HepG2 (cell line): ENCODE results near the gene LDB3. TPM values are rescaled to one million over a fixed set of nuclear protein-coding genes. Genes with fewer than 3 reads are reported as not detected.
A peak's percentile ranks its signal among the peaks of the same experiment; 100 is the strongest.

Experiments
- ATAC-seq: fragments of 200-7000 bp; cut with Tn5 transposase; 3 replicates; pipeline ENCODE4 v1.9.1; 2020; ENCODE audit warnings: mild to moderate bottlenecking, moderate library complexity
- BruUV-seq: library from RNA; stranded (reverse); fragments of 400-500 nt; replicated peaks from 2 replicates; lab custom pipeline; 2021; lab: Mats Ljungman, UMichigan
- CTCF ChIA-PET: fragments of 300-600 bp; formaldehyde crosslinking; extraction: SDS; loops from one replicate; lab custom pipeline; 2021; ENCODE audit warnings: low total read pairs, inconsistent platforms, low intra/inter-chr PET ratio; lab: Yijun Ruan, JAX
- POLR2A ChIA-PET: fragments of 350-600 bp; sonication (Branson Sonifier 250); formaldehyde crosslinking; loops from one replicate; lab custom pipeline; 2020; ENCODE audit warnings: antibody characterized with exemption, inconsistent platforms; lab: Yijun Ruan, JAX
- DNase-seq: peaks from one replicate; pipeline ENCODE4 v3.0.0-alpha.2; 2015; ENCODE audit warnings: low spot score
- FAIRE-seq: peaks from 3 replicates; lab custom pipeline; 2011; peaks lifted over from hg19 to GRCh38; lab: Jason Lieb, UNC
- H2AFZ ChIP-seq: one replicate; pipeline ENCODE4 v1.6.1; 2011; ENCODE audit warnings: low read length, inconsistent platforms
- H3K27ac ChIP-seq: fragments of 300-600 bp; 3 replicates; pipeline ENCODE4 v1.8.0; 2011; ENCODE audit warnings: mixed run types, mild to moderate bottlenecking, mixed read lengths, low read length, inconsistent platforms; ENCODE audit not compliant: insufficient read depth; ENCODE audit errors: extremely low read length
- H3K27me3 ChIP-seq, 2 experiments: fragments of 200-600 bp in 1 of 2; 2 replicates in 1 of 2; 3 replicates in 1 of 2; pipeline versions ENCODE4 v1.6.0 to v1.8.0; 2011; ENCODE audit warnings: low read length in 2 of 2, mild to moderate bottlenecking in 2 of 2, moderate library complexity in 2 of 2, inconsistent platforms in 1 of 2; ENCODE audit not compliant: insufficient read depth in 2 of 2, control insufficient read depth in 1 of 2
- H3K36me3 ChIP-seq, 2 experiments: fragments of 200-600 bp in 1 of 2; replicated peaks in 1 of 2; 2 replicates in 1 of 2; 3 replicates in 1 of 2; pipeline versions ENCODE4 v1.5.1 to v1.8.0; 2011; ENCODE audit warnings: low read length in 2 of 2, inconsistent platforms in 1 of 2; ENCODE audit not compliant: insufficient read depth in 2 of 2, control insufficient read depth in 1 of 2
- H3K4me1 ChIP-seq: 2 replicates; pipeline ENCODE4 v1.5.1; 2012; ENCODE audit warnings: low read length, inconsistent platforms; ENCODE audit not compliant: insufficient read depth
- H3K4me2 ChIP-seq: 2 replicates; pipeline ENCODE4 v1.6.0; 2011; ENCODE audit warnings: low read depth, low read length, inconsistent platforms
- H3K4me3 ChIP-seq, 3 experiments: fragments of 200-600 bp in 1 of 3; sonication (generic), shearing (Covaris generic) in 1 of 3; replicated peaks in 1 of 3; 2 replicates each; pipeline ENCODE4 v1.5.1; 2011 to 2016; ENCODE audit warnings: low read length in 3 of 3, inconsistent platforms in 2 of 3, low read depth in 2 of 3, mild to moderate bottlenecking in 2 of 3, control low read depth in 1 of 3, mixed read lengths in 1 of 3; ENCODE audit not compliant: insufficient read depth in 1 of 3
- H3K79me2 ChIP-seq: one replicate; pipeline ENCODE4 v1.6.1; 2011; ENCODE audit warnings: low read length, inconsistent platforms; ENCODE audit not compliant: insufficient read depth
- H3K9ac ChIP-seq: 2 replicates; pipeline ENCODE4 v1.6.0; 2011; ENCODE audit warnings: mild to moderate bottlenecking, low read depth, low read length, inconsistent platforms; ENCODE audit not compliant: insufficient read depth
- H3K9me3 ChIP-seq: 2 replicates; pipeline ENCODE4 v1.5.1; 2012; ENCODE audit warnings: mild to moderate bottlenecking, low read length
- H4K20me1 ChIP-seq: 2 replicates; pipeline ENCODE4 v1.6.0; 2011; ENCODE audit warnings: inconsistent platforms, mild to moderate bottlenecking, low read length, moderate library complexity; ENCODE audit not compliant: insufficient read depth
- IKZF4 ChIP-seq: sonication (generic); formaldehyde crosslinking; IDR thresholded peaks from 2 replicates; pipeline ENCODE4 v1.5.1; 2020; ENCODE audit warnings: borderline replicate concordance, mild to moderate bottlenecking, low read depth, missing genetic modification reagents; ENCODE audit errors: not compliant biosample characterization
- JUN ChIP-seq: sonication (generic); formaldehyde crosslinking; IDR thresholded peaks from 2 replicates; pipeline ENCODE4 v1.4.0; 2020; ENCODE audit warnings: mild to moderate bottlenecking, missing genetic modification reagents
- PRMT3 ChIP-seq: sonication (generic); formaldehyde crosslinking; IDR thresholded peaks from 2 replicates; pipeline ENCODE4 v1.8.1; 2022; ENCODE audit warnings: low read depth, mild to moderate bottlenecking, moderate library complexity, missing genetic modification reagents, borderline replicate concordance
- ZBTB42 ChIP-seq: sonication (generic); formaldehyde crosslinking; IDR thresholded peaks from 2 replicates; pipeline ENCODE4 v1.5.0; 2020; ENCODE audit warnings: mild to moderate bottlenecking, missing genetic modification reagents
- ZFP36 ChIP-seq: fragments of 150-350 bp; IDR thresholded peaks from 2 replicates; pipeline ENCODE4 v1.6.1; 2018; ENCODE audit warnings: borderline replicate concordance, low read length, low read depth; ENCODE audit not compliant: partially characterized antibody
- ZMYM3 ChIP-seq: sonication (generic); formaldehyde crosslinking; IDR thresholded peaks from 2 replicates; pipeline ENCODE4 v1.5.1; 2020; ENCODE audit warnings: mild to moderate bottlenecking, missing genetic modification reagents
- ZNF687 ChIP-seq: sonication (generic); formaldehyde crosslinking; IDR thresholded peaks from 2 replicates; pipeline ENCODE4 v1.5.1; 2020; ENCODE audit warnings: mild to moderate bottlenecking, missing genetic modification reagents, moderate library complexity
- ZXDC ChIP-seq: sonication (generic); formaldehyde crosslinking; IDR thresholded peaks from 2 replicates; pipeline ENCODE4 v1.5.0; 2020; ENCODE audit warnings: mild to moderate bottlenecking, missing genetic modification reagents
- WGBS: methylation state at CpG from one replicate; pipeline ENCODE4 v1.1.6; 2017; ENCODE audit warnings: low lambda C conversion rate; 5-methylcytosine and 5-hydroxymethylcytosine counted together
- in situ Hi-C: cut with HindIII; loops from 2 replicates; pipeline ENCODE4 v1.10.0; 2017; ENCODE audit warnings: low pct_unique_long_range_greater_than_20kb; ENCODE audit not compliant: extremely low pct_ligation_motif_present
- intact Hi-C: fragments of 100-400 bp; cut with micrococcal nuclease; formaldehyde crosslinking; loops from one replicate; pipeline ENCODE4 v1.10.0; 2022; ENCODE audit not compliant: unreplicated experiment
- polyA plus RNA-seq, 8 experiments: library from polyadenylated mRNA; depleted of rRNA in 3 of 8; stranded (reverse) in 7 of 8; unstranded in 1 of 8; fragments of >200 nt; fragmentation: Illumina TruSeq in 4 of 8; extraction: Trizol in 4 of 8; gene quantifications; 2 replicates each; pipeline versions ENCODE4 v1.2.1 to v1.2.3, GENCODE V29; 2011 to 2016; ENCODE audit warnings: low read depth in 4 of 8, missing spikeins in 1 of 8, mixed read lengths in 1 of 8; ENCODE audit not compliant: insufficient read depth in 1 of 8
- total RNA-seq, 5 experiments: library from RNA; depleted of rRNA; stranded (reverse); fragments of >200 nt; fragmentation: Illumina TruSeq; extraction: Trizol; gene quantifications; 2 replicates each; pipeline ENCODE4 v1.2.3, GENCODE V29; 2016; ENCODE audit warnings: low read depth in 1 of 5
- TF ChIP-seq, protein P1 (sequence below): sonication (generic); formaldehyde crosslinking; conservative IDR thresholded peaks from 2 replicates; pipeline ENCODE4 v1.8.1; 2023; ENCODE audit warnings: missing genetic modification reagents

The LDB3 gene
- total and polyA plus RNA-seq, 2 of the 13 experiments (the other 11 are each of a cell fraction or from before 2014, with no cell fraction given), result not detected

DNA sequence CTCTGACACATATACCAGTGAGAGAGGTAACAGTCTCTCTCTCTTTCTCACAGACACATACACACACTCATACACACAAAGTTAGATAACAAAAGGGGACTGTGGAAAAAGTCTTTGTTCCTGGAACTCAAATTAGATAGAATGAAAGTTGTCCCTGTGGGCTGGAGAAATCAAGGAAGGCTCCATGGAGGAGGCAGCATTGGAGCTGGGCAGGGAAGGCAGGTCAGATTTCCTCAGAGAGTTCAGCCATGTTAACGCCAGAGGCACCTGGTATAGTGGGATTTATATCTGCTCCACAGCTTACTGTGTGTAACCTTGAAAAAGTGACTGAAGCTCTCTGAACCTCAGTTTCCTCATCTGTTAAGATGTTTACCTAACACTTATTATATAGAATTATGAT, 38.7 kb downstream of the LDB3 start:
- Histone ChIP-seq H3K4me2 (no peak overlapping the region), H3K79me2 (no peaks in the 10 kb centered on the region), H3K4me3 (no peak overlapping the region), H3K4me1 (peaks cover 8% of the 10 kb centered on the region; the same call in 1 of the 2 replicates), H2AFZ (no peak overlapping the region), H3K9ac (no peak overlapping the region), H3K9me3 (no peaks in the 10 kb centered on the region), H4K20me1 (no peaks in the 10 kb centered on the region), H3K27ac (no peak overlapping the region), H3K27me3 (peaks cover 0 to 3% of the 10 kb centered on the region in 2 experiments; a peak in 2 of 5 replicates), H3K36me3 (no peaks in the 10 kb centered on the region)
- no TSS peak for BruUV-seq
- DNase-seq, result no peak
- TF ChIP-seq IKZF4 (CRISPR knock-in tag) (no peak), ZMYM3 (CRISPR knock-in tag) (0 out of 2 replicates have a peak, but pooled peaks have one; percentile 43), ZFP36 (peak; percentile 94)
- no peak for FAIRE-seq
- ATAC-seq, result no peak
- 0% methylated on average over 1 of the region's 1 CpG for WGBS
- ChIA-PET POLR2A (no interaction called here), CTCF (no interaction called here)
- in situ Hi-C loops, result no loop called here
- intact Hi-C loops, result no loop called here

DNA sequence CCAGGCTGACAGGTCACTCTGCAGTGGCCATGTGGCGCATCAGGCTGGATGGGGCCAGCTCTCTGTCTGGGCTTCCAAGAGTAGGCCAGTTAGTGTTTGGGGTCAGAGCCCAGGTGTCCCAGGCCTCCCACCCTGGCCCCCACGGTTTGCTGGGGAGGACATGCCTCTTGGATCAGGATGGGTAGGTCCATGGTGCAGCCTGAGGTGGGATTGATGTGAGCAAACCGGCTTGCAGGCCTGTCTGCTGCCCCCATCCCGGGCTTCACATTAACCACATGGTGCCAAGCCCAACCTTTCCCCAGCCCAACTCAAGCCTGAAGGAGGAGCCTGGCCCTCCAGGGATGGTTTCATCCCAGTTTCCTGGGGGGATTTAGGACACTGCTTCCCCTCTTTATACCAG, 39.2 kb downstream of the LDB3 start:
- Histone ChIP-seq H3K4me2 (no peak overlapping the region), H3K4me3 (no peak overlapping the region), H3K4me1 (peaks cover 13% of the 10 kb centered on the region; the same call in 1 of the 2 replicates), H3K27me3 (peaks cover 0 to 3% of the 10 kb centered on the region in 2 experiments; a peak in 2 of 5 replicates), H3K9me3 (no peaks in the 10 kb centered on the region), H3K36me3 (no peaks in the 10 kb centered on the region), H3K79me2 (no peaks in the 10 kb centered on the region), H4K20me1 (no peaks in the 10 kb centered on the region), H3K9ac (no peak overlapping the region), H3K27ac (no peak overlapping the region), H2AFZ (no peak overlapping the region)
- POLR2A ChIA-PET, result no interaction called here
- FAIRE-seq, result no peak
- no peak for DNase-seq
- intact Hi-C loops, result no loop called here
- 26% methylated on average over 3 of the region's 4 CpGs for WGBS
- CTCF ChIA-PET, result no interaction called here
- BruUV-seq, result no TSS peak
- in situ Hi-C loops, result no loop called here
- no peak for ATAC-seq
- TF ChIP-seq PRMT3 (CRISPR knock-in tag), result no peak
- no peak for TF ChIP-seq JUN (CRISPR knock-in tag)
- no peak for TF ChIP-seq ZXDC (CRISPR knock-in tag)
- TF ChIP-seq ZNF687 (CRISPR knock-in tag), result peak; percentile 18; the same call in 1 of the 2 replicates
- TF ChIP-seq ZBTB42 (CRISPR knock-in tag), result no peak
- TF ChIP-seq, protein P1, sequence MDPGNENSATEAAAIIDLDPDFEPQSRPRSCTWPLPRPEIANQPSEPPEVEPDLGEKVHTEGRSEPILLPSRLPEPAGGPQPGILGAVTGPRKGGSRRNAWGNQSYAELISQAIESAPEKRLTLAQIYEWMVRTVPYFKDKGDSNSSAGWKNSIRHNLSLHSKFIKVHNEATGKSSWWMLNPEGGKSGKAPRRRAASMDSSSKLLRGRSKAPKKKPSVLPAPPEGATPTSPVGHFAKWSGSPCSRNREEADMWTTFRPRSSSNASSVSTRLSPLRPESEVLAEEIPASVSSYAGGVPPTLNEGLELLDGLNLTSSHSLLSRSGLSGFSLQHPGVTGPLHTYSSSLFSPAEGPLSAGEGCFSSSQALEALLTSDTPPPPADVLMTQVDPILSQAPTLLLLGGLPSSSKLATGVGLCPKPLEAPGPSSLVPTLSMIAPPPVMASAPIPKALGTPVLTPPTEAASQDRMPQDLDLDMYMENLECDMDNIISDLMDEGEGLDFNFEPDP (CRISPR knock-in tag), result no peak
